ENCODE measurements around the gene C17orf50. TPM values are rescaled to one million over a fixed set of nuclear protein-coding genes. Genes with fewer than 3 reads are reported as not detected.

Gene C17orf50
- total and polyA plus RNA-seq, 2 donors from 2014 or later, result 0.41 TPM; not detected in 1

- Histone ChIP-seq H3K27ac (ENCODE audit: low read depth in 2 of 2, low read length in 2 of 2) (no peak overlapping the region), H3K9ac (ENCODE audit: low read length in 3 of 3) (no peak overlapping the region), H3K36me3 (ENCODE audit: control insufficient read depth in 2 of 3, insufficient read depth in 3 of 3, low read length in 3 of 3) (no peaks in the 10 kb centered on the region), H3K9me3 (ENCODE audit: control insufficient read depth in 2 of 3, insufficient read depth in 1 of 3, low read length in 3 of 3) (no peaks in the 10 kb centered on the region), H3K4me3 (ENCODE audit: low read length in 3 of 3) (no peak overlapping the region), H3K4me1 (ENCODE audit: control insufficient read depth in 2 of 3, insufficient read depth in 2 of 3, low read depth in 1 of 3, low read length in 3 of 3) (peaks cover 0 to 3% (median 0%) of the 10 kb centered on the region in 3 donors), H3K27me3 (ENCODE audit: control insufficient read depth, insufficient read depth, low read length) (peaks cover 20% of the 10 kb centered on the region)
- intact Hi-C loops (cut with DNase I), result no loop called here
- TF ChIP-seq, protein P1, sequence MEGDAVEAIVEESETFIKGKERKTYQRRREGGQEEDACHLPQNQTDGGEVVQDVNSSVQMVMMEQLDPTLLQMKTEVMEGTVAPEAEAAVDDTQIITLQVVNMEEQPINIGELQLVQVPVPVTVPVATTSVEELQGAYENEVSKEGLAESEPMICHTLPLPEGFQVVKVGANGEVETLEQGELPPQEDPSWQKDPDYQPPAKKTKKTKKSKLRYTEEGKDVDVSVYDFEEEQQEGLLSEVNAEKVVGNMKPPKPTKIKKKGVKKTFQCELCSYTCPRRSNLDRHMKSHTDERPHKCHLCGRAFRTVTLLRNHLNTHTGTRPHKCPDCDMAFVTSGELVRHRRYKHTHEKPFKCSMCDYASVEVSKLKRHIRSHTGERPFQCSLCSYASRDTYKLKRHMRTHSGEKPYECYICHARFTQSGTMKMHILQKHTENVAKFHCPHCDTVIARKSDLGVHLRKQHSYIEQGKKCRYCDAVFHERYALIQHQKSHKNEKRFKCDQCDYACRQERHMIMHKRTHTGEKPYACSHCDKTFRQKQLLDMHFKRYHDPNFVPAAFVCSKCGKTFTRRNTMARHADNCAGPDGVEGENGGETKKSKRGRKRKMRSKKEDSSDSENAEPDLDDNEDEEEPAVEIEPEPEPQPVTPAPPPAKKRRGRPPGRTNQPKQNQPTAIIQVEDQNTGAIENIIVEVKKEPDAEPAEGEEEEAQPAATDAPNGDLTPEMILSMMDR (IDR thresholded peaks at IDR 0.05; ENCODE audit: borderline replicate concordance, extremely low read depth, insufficient read depth), result no peak
- FAIRE-seq, result no peak
- DNase-seq, result peak in 1 of 5 donors; percentile 23
Observed at GRCh38 chr17:35797370-35797769, 36.7 kb downstream of the C17orf50 start.

DNA sequence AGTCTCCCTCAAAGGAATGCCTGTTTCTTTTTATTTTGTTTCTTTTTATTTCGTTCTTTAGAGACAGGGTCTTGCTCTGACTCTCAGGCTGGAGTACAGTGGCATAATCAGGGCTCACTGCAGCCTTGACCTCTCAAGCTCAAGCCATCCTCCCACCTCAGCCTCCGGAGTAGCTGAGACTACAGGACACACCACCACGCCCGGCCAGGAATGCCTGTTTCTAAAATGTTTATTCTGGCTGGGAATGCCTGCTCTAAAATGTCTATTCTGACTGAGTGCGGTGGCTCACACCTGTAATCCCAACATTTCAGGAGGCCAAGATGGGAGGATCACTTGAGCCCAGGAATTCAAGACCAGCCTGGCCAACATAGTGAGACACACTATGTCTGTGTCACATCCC is 37.2 kb downstream of the C17orf50 start:
- H3K27ac ChIP-seq (ENCODE audit: low read depth in 2 of 2, low read length in 2 of 2), result no peak overlapping the region
- H3K4me3 ChIP-seq (ENCODE audit: low read length in 3 of 3), result no peak overlapping the region
- no peak for FAIRE-seq
- H3K4me1 ChIP-seq (ENCODE audit: control insufficient read depth in 2 of 3, insufficient read depth in 2 of 3, low read depth in 1 of 3, low read length in 3 of 3), result peaks cover 0 to 3% (median 0%) of the 10 kb centered on the region in 3 donors
- TF ChIP-seq, protein P1 (IDR thresholded peaks at IDR 0.05; ENCODE audit: borderline replicate concordance, extremely low read depth, insufficient read depth), result no peak
- peak in 1 of 5 donors; percentile 16 for DNase-seq
- H3K36me3 ChIP-seq (ENCODE audit: control insufficient read depth in 2 of 3, insufficient read depth in 3 of 3, low read length in 3 of 3), result no peaks in the 10 kb centered on the region
- peaks cover 20% of the 10 kb centered on the region for H3K27me3 ChIP-seq (ENCODE audit: control insufficient read depth, insufficient read depth, low read length)
- H3K9ac ChIP-seq (ENCODE audit: low read length in 3 of 3), result no peak overlapping the region
- H3K9me3 ChIP-seq (ENCODE audit: control insufficient read depth in 2 of 3, insufficient read depth in 1 of 3, low read length in 3 of 3), result no peaks in the 10 kb centered on the region
- intact Hi-C loops (cut with DNase I), result no loop called here

DNA sequence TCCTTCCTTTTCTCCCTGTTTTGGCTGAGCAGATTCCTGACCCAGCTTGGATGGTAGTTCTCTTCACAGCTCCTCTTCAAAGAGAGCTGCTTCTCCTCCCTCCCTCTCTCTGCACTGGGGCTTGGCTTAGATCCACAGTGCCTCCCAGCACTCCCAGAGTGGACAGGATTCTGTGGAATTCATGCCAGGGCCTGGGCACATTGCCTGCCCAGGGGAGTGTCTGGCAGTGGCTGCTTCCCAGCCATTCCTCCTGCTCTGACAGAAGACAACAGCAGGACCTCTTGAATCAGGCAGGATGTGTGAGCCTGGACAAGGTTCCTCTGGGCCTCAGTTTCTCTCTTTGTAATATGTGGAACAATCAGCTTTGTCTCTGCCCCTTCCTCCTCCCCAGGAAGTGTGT is 39.3 kb downstream of the C17orf50 start:
- H3K4me1 ChIP-seq (ENCODE audit: control insufficient read depth in 2 of 3, insufficient read depth in 2 of 3, low read depth in 1 of 3, low read length in 3 of 3), result no peaks in the 10 kb centered on the region

More for the DNA sequence above, 39.3 kb downstream of the C17orf50 start:
- Histone ChIP-seq H3K36me3 (ENCODE audit: control insufficient read depth in 2 of 3, insufficient read depth in 3 of 3, low read length in 3 of 3) (no peaks in the 10 kb centered on the region), H3K4me3 (ENCODE audit: low read length in 3 of 3) (no peak overlapping the region), H3K27ac (ENCODE audit: low read depth in 2 of 2, low read length in 2 of 2) (no peak overlapping the region), H3K9me3 (ENCODE audit: control insufficient read depth in 2 of 3, insufficient read depth in 1 of 3, low read length in 3 of 3) (no peaks in the 10 kb centered on the region), H3K27me3 (ENCODE audit: control insufficient read depth, insufficient read depth, low read length) (peaks cover 8% of the 10 kb centered on the region), H3K9ac (ENCODE audit: low read length in 3 of 3) (no peak overlapping the region)
- DNase-seq (peak in 1 of 5 donors; percentile 26), FAIRE-seq (no peak)
- TF ChIP-seq, protein P1 (IDR thresholded peaks at IDR 0.05; ENCODE audit: borderline replicate concordance, extremely low read depth, insufficient read depth), result no peak
- intact Hi-C loops (cut with DNase I), result no loop called here
